ENCODE measurements around the gene CCDC40.

The CCDC40 gene

GRCh38 chr17:80008848-80009247 is 27.6 kb upstream of the CCDC40 start:
- H3K27ac Mint-ChIP-seq: no peak overlapping the region
- TF ChIP-seq, protein P1, sequence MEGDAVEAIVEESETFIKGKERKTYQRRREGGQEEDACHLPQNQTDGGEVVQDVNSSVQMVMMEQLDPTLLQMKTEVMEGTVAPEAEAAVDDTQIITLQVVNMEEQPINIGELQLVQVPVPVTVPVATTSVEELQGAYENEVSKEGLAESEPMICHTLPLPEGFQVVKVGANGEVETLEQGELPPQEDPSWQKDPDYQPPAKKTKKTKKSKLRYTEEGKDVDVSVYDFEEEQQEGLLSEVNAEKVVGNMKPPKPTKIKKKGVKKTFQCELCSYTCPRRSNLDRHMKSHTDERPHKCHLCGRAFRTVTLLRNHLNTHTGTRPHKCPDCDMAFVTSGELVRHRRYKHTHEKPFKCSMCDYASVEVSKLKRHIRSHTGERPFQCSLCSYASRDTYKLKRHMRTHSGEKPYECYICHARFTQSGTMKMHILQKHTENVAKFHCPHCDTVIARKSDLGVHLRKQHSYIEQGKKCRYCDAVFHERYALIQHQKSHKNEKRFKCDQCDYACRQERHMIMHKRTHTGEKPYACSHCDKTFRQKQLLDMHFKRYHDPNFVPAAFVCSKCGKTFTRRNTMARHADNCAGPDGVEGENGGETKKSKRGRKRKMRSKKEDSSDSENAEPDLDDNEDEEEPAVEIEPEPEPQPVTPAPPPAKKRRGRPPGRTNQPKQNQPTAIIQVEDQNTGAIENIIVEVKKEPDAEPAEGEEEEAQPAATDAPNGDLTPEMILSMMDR (IDR thresholded peaks at IDR 0.05): no peak
- H3K27me3 Mint-ChIP-seq (ENCODE audit: low read depth, poor library complexity): peaks cover 4% of the 10 kb centered on the region
- H3K4me1 Mint-ChIP-seq: peaks cover 8% of the 10 kb centered on the region
- H3K4me3 Mint-ChIP-seq: no peak overlapping the region
- no peaks in the 10 kb centered on the region for H3K9me3 Mint-ChIP-seq
- no peak for DNase-seq
- peaks cover 20% of the 10 kb centered on the region for H3K36me3 Mint-ChIP-seq (ENCODE audit: low read depth)

DNA sequence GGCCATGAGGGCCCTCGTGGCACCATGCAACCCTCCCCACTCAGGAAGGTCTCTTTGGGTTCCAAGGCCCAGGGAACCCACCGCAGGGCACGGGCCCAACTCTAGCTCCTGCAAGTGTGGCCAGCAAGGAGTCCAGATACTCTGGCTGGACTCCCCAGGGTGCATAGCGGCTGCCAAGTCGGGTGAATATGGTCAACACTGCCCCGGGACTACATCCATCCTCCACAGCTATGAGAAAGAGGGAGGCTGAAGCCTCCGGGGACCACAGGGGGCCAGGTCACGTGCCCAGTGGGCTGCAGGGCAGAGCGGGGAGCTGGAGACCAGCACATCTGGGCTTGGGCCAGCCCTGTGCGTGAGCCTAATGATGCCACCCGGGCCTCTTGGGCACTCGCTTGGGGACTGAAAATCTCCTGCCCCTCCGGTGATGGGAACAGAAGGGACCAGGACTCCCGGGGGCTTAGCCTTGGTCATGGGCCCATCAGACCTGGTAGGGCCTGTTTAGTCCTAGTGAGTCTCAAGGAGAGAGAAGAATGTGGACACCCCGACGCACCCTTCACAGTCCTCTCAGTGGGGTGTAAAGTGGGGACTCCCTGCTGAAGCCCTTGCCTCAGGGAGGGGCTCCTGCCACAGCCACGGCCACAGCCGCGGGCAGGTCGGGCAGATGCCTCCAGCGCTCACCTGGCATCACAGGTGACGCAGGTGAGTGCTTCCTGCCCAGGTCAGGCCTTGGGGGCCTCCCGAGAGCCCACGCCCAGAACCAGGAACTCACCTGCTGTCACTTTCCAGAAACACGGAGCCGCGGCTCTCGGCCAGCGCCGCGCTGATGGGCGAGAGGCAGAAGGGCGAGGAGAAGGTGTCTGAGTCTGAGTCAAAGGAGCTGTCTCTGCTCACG is 26.8 kb upstream of the CCDC40 start:
- peaks cover 6% of the 10 kb centered on the region for H3K9me3 Mint-ChIP-seq
- no peaks in the 10 kb centered on the region for H3K27me3 Mint-ChIP-seq (ENCODE audit: low read depth, poor library complexity)
- peaks cover 8% of the 10 kb centered on the region for H3K4me1 Mint-ChIP-seq

GRCh38 chr17:80010283-80010858 is 26.1 kb upstream of the CCDC40 start:
- TF ChIP-seq, protein P1 (IDR thresholded peaks at IDR 0.05): no peak
- no peak overlapping the region for H3K4me3 Mint-ChIP-seq
- H3K4me1 Mint-ChIP-seq: peaks cover 8% of the 10 kb centered on the region
- no peak overlapping the region for H3K27ac Mint-ChIP-seq
- no peak for DNase-seq
- H3K36me3 Mint-ChIP-seq (ENCODE audit: low read depth): peaks cover 25% of the 10 kb centered on the region
- no peaks in the 10 kb centered on the region for H3K27me3 Mint-ChIP-seq (ENCODE audit: low read depth, poor library complexity)
- H3K9me3 Mint-ChIP-seq: peaks cover 11% of the 10 kb centered on the region

More for the DNA sequence above, 26.8 kb upstream of the CCDC40 start:
- TF ChIP-seq, protein P1 (IDR thresholded peaks at IDR 0.05): no peak
- no peak overlapping the region for H3K27ac Mint-ChIP-seq
- peaks cover 22% of the 10 kb centered on the region for H3K36me3 Mint-ChIP-seq (ENCODE audit: low read depth)
- no peak for DNase-seq
- no peak overlapping the region for H3K4me3 Mint-ChIP-seq

- DNase-seq: no peak
- H3K9me3 Mint-ChIP-seq: peaks cover 25% of the 10 kb centered on the region
- H3K27ac Mint-ChIP-seq: no peak overlapping the region
- H3K4me1 Mint-ChIP-seq: peaks cover 5% of the 10 kb centered on the region
- H3K27me3 Mint-ChIP-seq (ENCODE audit: low read depth, poor library complexity): no peaks in the 10 kb centered on the region
- TF ChIP-seq, protein P1 (IDR thresholded peaks at IDR 0.05): no peak
- H3K36me3 Mint-ChIP-seq (ENCODE audit: low read depth): peaks cover 42% of the 10 kb centered on the region
- H3K4me3 Mint-ChIP-seq: no peak overlapping the region
These were observed 24.4 kb upstream of the CCDC40 start for GRCh38 chr17:80011989-80012555.

DNA sequence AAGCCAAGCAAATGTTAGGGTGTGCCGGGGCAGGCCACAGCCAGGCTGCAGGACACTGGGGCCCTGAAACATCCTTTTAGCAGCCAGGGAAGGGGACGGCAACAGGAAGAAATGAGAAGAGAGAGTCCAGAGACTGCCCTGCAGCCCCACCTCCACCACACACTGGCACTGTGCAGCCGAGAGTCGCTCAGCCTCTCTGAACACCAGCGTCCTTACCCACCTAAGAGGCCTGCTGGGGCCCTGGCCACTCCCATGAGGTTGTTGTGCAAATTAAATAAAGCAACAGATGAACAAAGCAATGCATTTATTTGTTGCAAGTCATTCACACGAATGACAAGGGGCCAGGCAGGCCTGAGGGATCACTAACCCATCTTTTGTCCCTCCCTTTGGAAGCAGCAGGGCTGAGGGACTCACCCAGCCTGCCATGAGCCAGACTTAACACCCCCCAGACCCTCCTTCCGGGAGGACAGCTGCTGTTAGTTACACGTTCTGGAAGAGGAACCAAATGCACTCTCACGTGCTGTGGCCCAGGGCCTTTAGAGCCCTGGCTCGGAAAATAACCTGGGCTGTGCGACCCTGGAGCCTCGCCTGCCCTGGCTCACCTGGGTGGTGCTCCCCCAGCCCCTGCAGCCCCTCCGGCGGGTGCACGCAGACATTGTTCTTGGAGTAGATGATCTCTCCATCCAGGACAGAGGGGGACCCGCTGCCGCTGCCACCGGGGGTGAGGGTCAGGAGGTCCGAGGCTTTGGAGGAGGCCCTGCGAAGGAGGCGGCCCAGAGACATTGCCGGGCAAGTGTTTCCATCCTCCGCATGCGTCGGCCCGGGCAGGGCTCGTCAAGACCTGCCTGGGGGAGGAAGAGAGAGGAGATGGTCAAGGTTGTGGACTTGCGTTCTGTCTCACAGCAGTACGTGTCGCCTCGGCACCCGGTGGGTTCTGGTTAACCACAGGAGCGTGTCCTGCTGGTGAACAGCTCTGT is 23.4 kb upstream of the CCDC40 start:
- TF ChIP-seq, protein P1 (IDR thresholded peaks at IDR 0.05): no peak
- H3K9me3 Mint-ChIP-seq: peaks cover 28% of the 10 kb centered on the region
- H3K4me1 Mint-ChIP-seq: peaks cover 5% of the 10 kb centered on the region
- H3K36me3 Mint-ChIP-seq (ENCODE audit: low read depth): peaks cover 51% of the 10 kb centered on the region
- no peak overlapping the region for H3K27ac Mint-ChIP-seq
- no peaks in the 10 kb centered on the region for H3K27me3 Mint-ChIP-seq (ENCODE audit: low read depth, poor library complexity)
- no peak for DNase-seq
- no peak overlapping the region for H3K4me3 Mint-ChIP-seq
